ENCODE measurements around the gene EXOC3L1. TPM values are rescaled to one million over a fixed set of nuclear protein-coding genes. Genes with fewer than 3 reads are reported as not detected.
A peak's percentile ranks its signal among the peaks of the same experiment; 100 is the strongest.

Gene EXOC3L1
- total RNA-seq, 1 donor from 2014 or later = not detected

DNA sequence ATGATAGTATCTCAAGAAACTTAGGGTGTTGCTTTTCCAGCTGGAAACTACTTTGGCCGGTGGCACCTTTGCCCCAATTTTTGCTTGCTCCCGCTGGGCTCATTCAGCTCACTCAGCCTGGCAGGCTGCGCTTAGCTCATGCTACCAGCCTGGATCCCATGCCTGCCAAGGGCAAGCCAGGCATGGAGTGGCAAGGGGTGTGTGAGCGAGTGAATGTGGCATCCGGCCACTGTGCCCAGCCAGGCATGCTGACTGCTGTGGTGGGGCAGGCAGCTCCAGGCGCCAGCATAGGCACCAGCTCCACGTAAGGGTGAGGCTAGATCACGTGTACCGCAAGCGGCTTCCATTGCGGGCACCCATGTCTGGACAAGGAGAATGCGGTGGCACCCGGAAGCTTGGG, 48.5 kb downstream of the EXOC3L1 start:
- Histone ChIP-seq H3K9me3 (ENCODE audit: low read depth) (no peaks in the 10 kb centered on the region), H4K20me1 (ENCODE audit: low read depth) (no peaks in the 10 kb centered on the region), H3K27me3 (no peaks in the 10 kb centered on the region), H3K36me3 (no peaks in the 10 kb centered on the region), H3F3A (ENCODE audit: low read depth) (no peaks in the 10 kb centered on the region), H3K27ac (no peak overlapping the region), H3K79me2 (ENCODE audit: low read depth) (no peaks in the 10 kb centered on the region), H3K4me3 (no peak overlapping the region), H2AFZ (replicated peaks) (no peak overlapping the region), H3K4me2 (no peak overlapping the region), H3K9ac (no peak overlapping the region), H3K4me1 (no peaks in the 10 kb centered on the region)
- Mint-ChIP-seq H3K36me3 (peaks cover 31% of the 10 kb centered on the region), H3K4me1 (no peaks in the 10 kb centered on the region), H3K27ac (no peak overlapping the region), H3K4me3 (no peak overlapping the region), H3K9me3 (no peaks in the 10 kb centered on the region), H3K27me3 (ENCODE audit: insufficient read depth, low read depth) (no peaks in the 10 kb centered on the region)
- DNase-seq (ENCODE audit: low spot score) = no peak
- no peak for TF ChIP-seq EZH2 (IDR thresholded peaks at IDR 0.05)
- TF ChIP-seq, protein P1, sequence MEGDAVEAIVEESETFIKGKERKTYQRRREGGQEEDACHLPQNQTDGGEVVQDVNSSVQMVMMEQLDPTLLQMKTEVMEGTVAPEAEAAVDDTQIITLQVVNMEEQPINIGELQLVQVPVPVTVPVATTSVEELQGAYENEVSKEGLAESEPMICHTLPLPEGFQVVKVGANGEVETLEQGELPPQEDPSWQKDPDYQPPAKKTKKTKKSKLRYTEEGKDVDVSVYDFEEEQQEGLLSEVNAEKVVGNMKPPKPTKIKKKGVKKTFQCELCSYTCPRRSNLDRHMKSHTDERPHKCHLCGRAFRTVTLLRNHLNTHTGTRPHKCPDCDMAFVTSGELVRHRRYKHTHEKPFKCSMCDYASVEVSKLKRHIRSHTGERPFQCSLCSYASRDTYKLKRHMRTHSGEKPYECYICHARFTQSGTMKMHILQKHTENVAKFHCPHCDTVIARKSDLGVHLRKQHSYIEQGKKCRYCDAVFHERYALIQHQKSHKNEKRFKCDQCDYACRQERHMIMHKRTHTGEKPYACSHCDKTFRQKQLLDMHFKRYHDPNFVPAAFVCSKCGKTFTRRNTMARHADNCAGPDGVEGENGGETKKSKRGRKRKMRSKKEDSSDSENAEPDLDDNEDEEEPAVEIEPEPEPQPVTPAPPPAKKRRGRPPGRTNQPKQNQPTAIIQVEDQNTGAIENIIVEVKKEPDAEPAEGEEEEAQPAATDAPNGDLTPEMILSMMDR (IDR thresholded peaks at IDR 0.05) = no peak
- TF ChIP-seq EZH2phosphoT487 (IDR thresholded peaks at IDR 0.05) = no peak

DNA sequence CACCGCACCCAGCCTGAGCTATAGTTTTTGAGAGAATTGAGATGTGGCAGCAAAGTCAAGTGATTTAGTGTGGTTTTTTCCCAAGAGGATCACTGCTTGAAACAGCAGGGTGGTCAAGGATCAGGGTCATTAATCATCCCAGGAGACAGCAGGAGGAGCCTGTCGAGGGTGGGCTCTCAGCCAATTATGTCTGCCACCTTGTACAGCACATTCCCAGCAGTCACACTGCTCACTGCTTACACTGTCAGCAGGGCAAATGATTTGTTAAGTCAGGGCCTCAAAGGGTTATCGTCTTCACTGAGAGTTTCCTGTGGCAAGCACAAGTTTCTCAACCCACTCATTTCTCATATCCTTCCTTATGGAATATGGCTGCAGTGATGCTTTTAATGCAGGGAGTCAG, 52.3 kb downstream of the EXOC3L1 start:
- peaks cover 32% of the 10 kb centered on the region for H3K36me3 Mint-ChIP-seq
- no peaks in the 10 kb centered on the region for H3K4me1 Mint-ChIP-seq
- no peak overlapping the region for H2AFZ ChIP-seq (replicated peaks)
- no peaks in the 10 kb centered on the region for H3K27me3 Mint-ChIP-seq (ENCODE audit: insufficient read depth, low read depth)
- no peak for DNase-seq (ENCODE audit: low spot score)
- no peaks in the 10 kb centered on the region for H4K20me1 ChIP-seq (ENCODE audit: low read depth)
- H3K27ac Mint-ChIP-seq = no peak overlapping the region
- no peak overlapping the region for H3K4me2 ChIP-seq
- H3K27ac ChIP-seq = no peak overlapping the region
- H3F3A ChIP-seq (ENCODE audit: low read depth) = no peaks in the 10 kb centered on the region
- TF ChIP-seq, protein P1 (IDR thresholded peaks at IDR 0.05) = no peak
- TF ChIP-seq EZH2 (IDR thresholded peaks at IDR 0.05) (no peak), EZH2phosphoT487 (IDR thresholded peaks at IDR 0.05) (no peak)
- no peaks in the 10 kb centered on the region for H3K4me1 ChIP-seq
- no peaks in the 10 kb centered on the region for H3K9me3 ChIP-seq (ENCODE audit: low read depth)
- no peak overlapping the region for H3K4me3 Mint-ChIP-seq
- no peaks in the 10 kb centered on the region for H3K27me3 ChIP-seq
- no peaks in the 10 kb centered on the region for H3K36me3 ChIP-seq
- H3K4me3 ChIP-seq = no peak overlapping the region
- H3K79me2 ChIP-seq (ENCODE audit: low read depth) = no peaks in the 10 kb centered on the region
- H3K9me3 Mint-ChIP-seq = no peaks in the 10 kb centered on the region
- H3K9ac ChIP-seq = no peak overlapping the region

MicroRNAs encoded within 50 kb of the gene (microRNA counts, 767-probe panel; counts per million panel counts)
- microRNA hsa-miR-328 = 460 counts per million, percentile 90 among the panel's probes with 10 or more counts

Small RNA genes within 50 kb of the gene (microRNA-seq; reads per million reads assigned to microRNA genes)
- 17.8 reads per million, percentile 49 among the genes with 10 or more reads in this experiment for gene MIR328

Small RNA genes within 50 kb of the gene (small RNA-seq; reads per million reads assigned to genes)
- gene MIR328 = 0.50 reads per million, percentile 55 among the genes with 10 or more reads in this experiment

Other genes with a start within 250 kb of the EXOC3L1 start
- gene CES3, start 228.9 kb downstream of the EXOC3L1 start, total RNA-seq (ENCODE audit: low replicate concordance) = 5.7 and 13.4 TPM in 2 replicates
- 0.22 and 1.8 TPM in 2 replicates for gene CES4A, start 201.5 kb downstream of the EXOC3L1 start, total RNA-seq (ENCODE audit: low replicate concordance)
- 64.7 and 95.5 TPM in 2 replicates for gene CBFB, start 161.0 kb downstream of the EXOC3L1 start, total RNA-seq (ENCODE audit: low replicate concordance)
- 29.1 and 31.5 TPM in 2 replicates for gene PHAF1, start 80.2 kb downstream of the EXOC3L1 start, total RNA-seq (ENCODE audit: low replicate concordance)
- gene B3GNT9, start 39.1 kb downstream of the EXOC3L1 start, total RNA-seq (ENCODE audit: low replicate concordance) = 2.6 and 5.9 TPM in 2 replicates
- 0.25 and 0.30 TPM in 2 replicates for gene TRADD, start 30.2 kb downstream of the EXOC3L1 start, total RNA-seq (ENCODE audit: low replicate concordance)
- gene FBXL8, start 30.2 kb downstream of the EXOC3L1 start, total RNA-seq (ENCODE audit: low replicate concordance) = not detected in 2 replicates
- 1.0 TPM in 1 of 2 replicates, not detected in the other for gene HSF4, start 25.4 kb downstream of the EXOC3L1 start, total RNA-seq (ENCODE audit: low replicate concordance)
- gene NOL3, start 19.6 kb downstream of the EXOC3L1 start, total RNA-seq (ENCODE audit: low replicate concordance) = 0.37 and 5.5 TPM in 2 replicates
- 15.7 and 50.9 TPM in 2 replicates for gene MATCAP1, start 6.2 kb downstream of the EXOC3L1 start, total RNA-seq (ENCODE audit: low replicate concordance)
- 35.3 and 101 TPM in 2 replicates for gene E2F4, start 2.0 kb upstream of the EXOC3L1 start, total RNA-seq (ENCODE audit: low replicate concordance)
- 1.9 TPM in 1 of 2 replicates, not detected in the other for gene ELMO3, start 9.0 kb upstream of the EXOC3L1 start, total RNA-seq (ENCODE audit: low replicate concordance)
- 27.3 and 39.4 TPM in 2 replicates for gene TMEM208, start 37.0 kb upstream of the EXOC3L1 start, total RNA-seq (ENCODE audit: low replicate concordance)
- 5.5 and 14.2 TPM in 2 replicates for gene FHOD1, start 57.3 kb upstream of the EXOC3L1 start, total RNA-seq (ENCODE audit: low replicate concordance)
- 2.5 and 4.2 TPM in 2 replicates for gene SLC9A5, start 58.8 kb upstream of the EXOC3L1 start, total RNA-seq (ENCODE audit: low replicate concordance)
- 4.0 and 6.2 TPM in 2 replicates for gene PLEKHG4, start 89.4 kb upstream of the EXOC3L1 start, total RNA-seq (ENCODE audit: low replicate concordance)
- 1.1 TPM in 2 replicates for gene KCTD19, start 136.6 kb upstream of the EXOC3L1 start, total RNA-seq (ENCODE audit: low replicate concordance)
- 0.34 TPM in 1 of 2 replicates, not detected in the other for gene LRRC36, start 136.7 kb upstream of the EXOC3L1 start, total RNA-seq (ENCODE audit: low replicate concordance)
- gene TPPP3, start 203.4 kb upstream of the EXOC3L1 start, total RNA-seq (ENCODE audit: low replicate concordance) = 0.96 TPM in 1 of 2 replicates, not detected in the other
- gene ZDHHC1, start 226.3 kb upstream of the EXOC3L1 start, total RNA-seq (ENCODE audit: low replicate concordance) = 1.5 and 2.2 TPM in 2 replicates
- gene HSD11B2, start 241.0 kb upstream of the EXOC3L1 start, total RNA-seq (ENCODE audit: low replicate concordance) = 1.6 TPM in 1 of 2 replicates, not detected in the other

Data from neural progenitor cell (in vitro differentiated cells).